ENCODE results near the gene INKA2.
A peak's percentile ranks its signal among the peaks of the same experiment; 100 is the strongest.

Gene INKA2

DNA sequence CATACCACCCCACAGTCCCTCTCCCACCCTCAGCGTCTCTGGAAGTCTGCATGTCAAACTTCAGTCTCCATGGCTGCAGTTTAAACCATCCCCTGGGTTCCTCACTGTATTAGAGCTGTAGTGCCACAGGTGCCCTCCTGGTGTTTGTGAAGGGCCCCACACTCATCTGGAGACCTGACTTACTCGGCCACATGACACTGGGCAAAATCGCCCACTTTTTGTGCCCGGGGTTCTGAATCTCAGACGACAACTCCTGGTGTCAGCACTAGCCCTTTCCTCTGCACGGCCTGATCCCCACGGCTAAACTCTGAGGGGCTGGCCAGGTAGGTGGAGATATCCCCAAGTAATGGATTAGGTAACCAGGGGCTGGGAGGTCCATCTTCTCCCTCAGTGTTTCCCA lies 6.5 kb downstream of the INKA2 start:
- no peak for DNase-seq (ENCODE audit: low read depth)

DNA sequence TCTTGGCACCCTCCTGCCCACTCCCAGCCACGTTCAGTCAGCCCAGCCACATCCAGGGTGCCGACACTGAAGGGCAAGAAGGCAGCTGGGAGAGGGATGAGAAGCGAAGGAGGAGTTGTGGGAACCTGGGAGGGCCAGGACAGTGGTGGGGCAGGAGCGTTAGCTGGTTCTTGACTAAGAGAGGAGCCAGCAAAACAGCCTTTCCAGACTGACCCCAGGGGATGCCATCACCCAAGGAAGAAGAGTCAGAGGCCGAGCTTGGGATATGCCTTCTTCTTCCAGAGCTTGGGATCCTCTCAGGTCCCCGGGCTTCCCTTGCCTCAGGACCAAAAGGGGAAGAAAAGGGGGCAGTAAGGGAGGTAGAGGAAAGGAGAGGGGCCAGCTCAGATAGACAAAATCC lies 7.2 kb downstream of the INKA2 start:
- no peak for DNase-seq (ENCODE audit: low read depth)

DNA sequence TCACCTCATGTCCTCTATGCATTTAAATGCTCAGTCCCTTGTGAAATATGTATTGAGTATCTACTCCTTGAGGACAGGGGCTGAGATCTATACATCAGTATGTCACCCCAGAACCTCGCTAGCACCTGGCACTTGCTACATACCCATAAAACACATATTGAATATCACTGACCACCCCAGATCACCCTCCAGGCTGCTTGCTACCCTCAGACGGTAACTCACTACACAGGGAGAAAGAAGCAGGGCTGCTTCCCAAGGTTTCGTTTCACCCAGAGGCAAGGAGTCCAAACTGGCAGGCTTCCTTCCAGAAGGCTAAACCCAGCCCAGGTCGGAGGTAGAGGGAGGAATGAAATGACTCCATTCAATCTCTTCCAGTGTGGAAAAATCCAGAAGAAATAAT lies 8.5 kb downstream of the INKA2 start:
- DNase-seq (ENCODE audit: low read depth) = no peak

DNA sequence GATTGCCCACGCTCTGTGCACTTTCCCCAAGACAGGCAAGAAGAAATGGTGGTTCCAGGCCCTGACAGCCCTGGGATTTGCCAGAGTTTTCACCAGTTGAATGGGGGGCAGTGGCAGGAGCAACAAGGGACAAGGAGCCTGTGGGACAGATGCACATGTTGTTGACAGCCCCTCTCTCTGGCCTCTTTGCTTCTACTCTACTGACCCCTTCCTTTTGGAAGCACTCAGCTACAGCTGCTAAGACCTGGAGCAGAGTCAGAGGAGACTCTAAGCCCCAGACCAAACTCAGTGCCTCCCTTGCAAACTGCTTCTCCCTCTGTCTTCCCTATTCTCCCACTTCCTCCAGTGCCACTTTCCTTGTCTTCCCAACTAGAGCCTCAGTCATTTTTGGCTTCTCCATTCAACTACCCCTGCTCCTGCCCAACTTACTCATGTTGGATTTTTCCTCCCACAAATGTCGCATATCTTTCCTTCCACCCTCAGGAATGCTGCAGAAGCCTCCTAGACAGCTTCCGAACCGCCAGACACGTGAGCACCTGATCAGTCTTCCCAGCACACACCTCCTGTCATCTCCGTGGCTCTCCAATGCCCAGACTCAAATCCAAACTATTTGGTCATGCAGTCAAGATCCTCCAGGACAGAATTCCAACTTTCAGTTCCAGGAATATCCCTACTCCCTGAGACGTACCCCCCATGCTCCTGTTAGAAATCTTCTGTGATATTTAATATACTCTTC lies 9.1 kb downstream of the INKA2 start:
- no peak for DNase-seq (ENCODE audit: low read depth)

DNA sequence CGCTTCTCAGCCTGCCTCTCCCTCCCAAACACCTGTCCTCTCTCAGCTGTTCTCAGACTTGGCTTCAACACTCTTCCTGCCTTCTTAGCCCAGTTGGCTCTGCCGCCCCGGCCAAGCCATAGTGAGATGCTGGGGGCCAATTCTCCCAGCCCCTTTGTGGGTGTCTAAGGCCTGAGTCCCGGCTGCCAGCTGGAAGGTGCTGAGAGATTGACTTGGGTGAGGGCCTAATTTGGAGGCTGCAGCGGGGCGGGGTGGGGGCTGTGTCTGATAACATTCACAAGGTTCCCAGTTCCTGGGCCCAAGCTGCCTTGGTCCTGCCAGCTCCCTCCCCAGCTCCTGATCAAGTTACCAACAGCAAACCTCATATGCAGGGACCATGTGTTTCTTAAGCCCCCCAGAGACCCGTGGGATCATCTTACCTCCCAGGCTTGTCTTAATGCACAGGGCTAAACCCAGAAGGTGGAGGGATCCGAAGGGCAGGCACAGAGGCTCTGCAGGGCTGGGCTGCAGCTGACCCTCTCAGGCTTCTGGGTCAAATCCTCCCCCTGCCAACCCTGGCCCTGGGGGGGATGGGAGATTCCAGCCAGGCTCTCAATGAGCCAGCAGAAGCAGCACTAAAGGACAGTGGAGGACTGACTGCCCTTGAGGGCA lies 9.8 kb downstream of the INKA2 start:
- no peak for DNase-seq (ENCODE audit: low read depth)

DNA sequence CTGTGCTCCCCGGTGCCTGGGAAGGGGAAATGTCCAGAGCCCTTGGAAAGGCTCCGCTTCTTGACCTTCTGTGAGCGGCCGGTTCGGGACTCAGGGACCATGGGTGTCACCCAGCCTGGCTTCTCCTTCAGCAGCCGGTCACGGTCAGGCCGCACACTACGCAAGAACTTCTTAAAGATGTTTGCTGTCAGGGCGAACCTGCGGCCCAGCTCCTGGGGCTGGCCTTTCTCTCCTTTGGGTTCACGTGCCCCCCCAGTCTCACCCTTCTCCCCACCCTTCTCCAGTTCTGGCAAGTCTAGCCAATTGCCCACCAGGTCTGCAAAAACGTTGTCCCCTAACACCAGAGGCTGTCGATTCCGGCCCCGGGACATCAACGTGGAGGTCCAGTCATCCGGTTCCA lies 12.1 kb downstream of the INKA2 start:
- DNase-seq (ENCODE audit: low read depth) = no peak

DNA sequence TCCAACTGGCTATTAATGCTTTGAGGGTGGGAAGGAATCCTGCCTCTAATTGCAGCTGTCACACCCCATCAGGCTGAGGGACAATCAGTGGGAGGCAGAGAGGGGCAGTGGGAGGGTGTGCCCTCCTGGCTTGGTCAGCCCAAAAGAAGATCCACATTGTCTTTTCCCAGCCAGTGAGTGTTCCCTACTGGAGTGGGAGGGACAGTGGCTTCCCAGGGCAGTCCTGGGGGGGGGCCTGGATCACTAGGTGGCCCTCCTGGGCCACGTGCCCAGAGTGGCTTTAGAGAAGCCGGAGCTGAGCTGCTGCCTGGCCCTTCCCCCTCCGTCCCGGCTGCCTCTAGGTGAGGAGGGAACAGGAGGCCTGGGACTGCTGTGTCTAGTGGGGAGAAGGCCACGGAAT lies 14.0 kb downstream of the INKA2 start:
- no peak for DNase-seq (ENCODE audit: low read depth)

DNA sequence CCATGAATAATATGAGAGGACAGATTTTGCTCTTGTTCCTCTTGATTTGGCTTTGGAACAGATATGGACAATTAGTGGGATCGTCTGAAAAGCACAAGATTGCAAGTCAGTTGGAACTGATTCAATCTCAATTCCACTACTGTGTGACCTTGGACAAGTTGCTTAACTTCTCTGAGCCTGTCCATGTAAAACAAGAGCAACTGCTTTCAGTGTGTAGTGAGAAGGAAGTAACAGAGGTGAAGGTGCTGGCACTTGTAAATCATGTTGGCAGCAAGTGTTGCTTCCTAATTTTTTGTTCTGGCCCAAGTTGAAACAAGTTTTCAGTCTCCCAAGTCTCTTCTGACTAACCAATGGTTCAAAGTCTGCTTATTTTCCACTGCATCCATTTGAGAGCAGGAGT lies 15.3 kb downstream of the INKA2 start:
- no peak for DNase-seq (ENCODE audit: low read depth)

DNA sequence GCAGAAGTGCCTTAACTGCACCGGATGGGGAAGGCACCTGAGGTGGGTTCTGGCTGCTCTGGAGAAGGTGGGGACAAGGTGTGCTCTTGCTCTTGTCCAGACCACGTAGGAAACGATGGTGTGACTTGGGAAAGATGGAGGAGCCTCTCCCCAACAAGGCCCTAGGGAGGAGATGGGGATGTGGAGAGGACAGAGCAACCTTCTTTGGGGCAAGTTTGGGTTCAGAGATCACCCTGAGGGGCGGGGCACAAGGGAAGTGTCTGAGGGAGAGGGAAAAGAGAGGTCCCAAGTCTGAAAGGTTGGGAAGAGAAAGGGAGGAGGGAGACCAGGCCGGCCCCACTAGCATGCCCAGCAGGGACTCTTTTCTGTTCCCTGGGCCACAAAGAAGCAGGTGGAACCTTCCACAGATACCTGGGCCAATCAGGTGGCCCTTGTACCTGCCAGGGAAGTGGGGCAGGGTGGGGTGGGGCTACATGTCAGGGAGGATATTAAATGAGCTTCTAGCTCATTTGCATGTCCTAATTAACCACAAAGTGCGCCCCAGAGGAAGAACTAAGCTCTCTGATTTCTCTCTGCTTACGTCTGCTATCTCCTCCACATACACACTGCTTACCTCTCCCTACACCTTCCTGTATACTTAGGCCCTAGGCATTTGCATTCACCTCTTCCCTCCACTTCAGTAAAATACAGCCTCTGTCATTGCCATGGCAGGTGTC lies 15.9 kb downstream of the INKA2 start:
- peak; percentile 55 for DNase-seq (ENCODE audit: low read depth)

DNA sequence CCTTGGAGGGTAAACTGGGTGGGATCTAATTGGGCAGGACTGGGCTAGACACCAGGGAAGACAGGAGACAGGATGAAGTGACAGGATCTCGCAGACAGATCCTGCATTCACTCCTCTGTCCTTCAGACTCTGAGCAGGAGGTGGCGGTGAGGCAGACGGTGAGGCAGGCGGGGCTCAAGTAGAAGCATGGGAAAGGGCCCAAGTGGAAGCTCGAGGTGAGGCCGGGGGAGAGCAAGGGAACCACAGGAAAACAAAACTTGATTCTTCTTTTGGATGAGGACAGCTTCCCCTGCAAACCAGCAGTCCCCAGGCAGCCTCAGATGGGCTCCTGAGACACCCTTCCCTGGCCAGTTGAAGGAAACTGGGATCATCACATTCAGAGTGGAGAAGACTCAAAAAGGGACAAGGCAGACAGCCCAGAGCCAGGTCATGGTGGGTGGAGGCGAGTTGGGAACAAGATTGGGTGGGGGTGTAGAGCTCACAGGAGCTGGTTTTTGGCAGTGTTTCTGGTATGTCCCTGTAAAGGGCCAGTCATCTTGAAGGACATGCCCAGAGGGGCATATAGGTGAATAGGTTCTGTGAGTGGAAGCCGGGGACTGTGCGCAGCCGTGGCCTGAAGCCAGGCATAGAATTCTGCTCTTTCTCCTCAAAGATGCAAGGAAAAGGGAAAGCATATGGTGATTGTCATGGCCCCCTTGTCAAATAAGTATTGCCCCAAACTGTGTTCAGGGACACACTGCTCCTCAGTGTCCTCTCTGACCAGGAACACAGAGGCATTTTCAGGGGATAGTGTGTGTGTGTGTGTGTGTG lies 18.0 kb downstream of the INKA2 start:
- no peak for DNase-seq (ENCODE audit: low read depth)

DNA sequence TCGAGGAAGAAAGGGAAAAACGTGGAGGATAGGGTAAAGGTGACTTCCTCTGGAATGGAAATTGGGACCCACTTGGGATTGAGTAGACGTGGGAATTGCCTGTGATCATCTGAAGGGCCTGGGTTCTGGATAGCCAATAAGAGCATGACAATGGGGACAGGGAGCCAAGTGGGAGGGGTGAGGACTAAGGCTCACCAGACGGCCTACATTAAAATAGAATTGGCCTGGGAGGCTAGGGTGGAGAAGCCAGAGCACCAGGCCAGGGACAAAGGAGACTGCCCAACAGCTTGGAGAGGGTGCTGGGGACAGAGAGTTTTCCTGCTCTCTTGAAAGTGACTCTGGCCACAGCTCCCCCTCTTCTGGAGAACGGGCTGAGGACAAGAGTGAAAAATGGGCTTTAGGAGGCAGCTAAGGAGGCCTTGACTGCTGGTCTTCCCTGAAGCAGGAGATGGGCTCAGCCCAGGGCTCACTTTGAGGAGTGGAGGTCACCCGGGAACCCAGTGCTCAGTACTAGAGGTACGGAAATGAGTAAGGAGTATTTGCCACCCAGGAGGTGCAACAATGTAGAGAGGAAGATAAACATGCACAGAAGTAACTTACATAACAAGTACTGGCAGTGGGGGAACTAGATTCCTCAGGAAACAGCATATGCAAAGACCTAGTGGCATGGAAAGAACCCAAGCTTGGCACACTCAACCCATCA lies 18.8 kb downstream of the INKA2 start:
- no peak for DNase-seq (ENCODE audit: low read depth)

DNA sequence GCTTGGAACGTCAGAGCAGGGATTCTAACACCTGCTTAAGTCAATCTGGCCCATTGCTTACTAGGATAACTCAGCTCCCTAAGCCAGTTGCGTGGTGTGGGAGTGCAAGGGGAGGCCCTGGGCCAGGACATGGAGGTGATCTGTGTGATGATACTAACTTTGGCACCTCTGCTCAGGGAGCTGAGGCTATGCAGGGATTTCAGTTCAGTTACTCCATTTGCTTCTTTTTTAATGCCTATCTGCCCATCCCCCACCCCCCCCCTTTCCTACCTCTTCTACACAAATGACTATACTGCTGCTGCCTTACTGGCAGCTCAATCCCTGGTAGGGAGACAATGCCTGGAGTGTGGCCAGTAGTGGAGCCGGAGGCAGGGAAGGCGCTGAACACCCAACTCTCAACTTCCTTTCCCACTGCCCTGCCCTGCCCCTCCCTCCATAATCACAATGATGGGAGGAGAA lies 19.5 kb downstream of the INKA2 start:
- DNase-seq (ENCODE audit: low read depth) = no peak

DNA sequence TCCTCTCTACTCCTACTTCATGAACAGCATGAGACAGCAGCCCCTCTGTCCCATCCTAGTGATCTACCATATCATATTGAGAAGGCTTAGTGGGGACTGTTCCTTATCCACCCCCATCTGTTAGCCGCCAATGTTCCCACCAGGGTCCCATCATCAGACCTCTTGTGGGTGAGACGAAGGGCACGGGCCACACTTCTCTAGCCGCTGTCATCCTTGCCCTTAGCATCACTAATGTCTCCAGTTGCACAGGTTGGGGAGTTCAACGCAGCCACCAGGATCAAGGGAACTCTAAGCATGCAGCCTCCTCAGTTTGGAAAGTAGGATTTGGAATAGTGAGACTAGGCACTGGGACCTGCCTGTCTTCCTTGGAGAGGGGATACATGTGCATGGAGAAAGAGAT lies 20.1 kb downstream of the INKA2 start:
- DNase-seq (ENCODE audit: low read depth) = no peak

DNA sequence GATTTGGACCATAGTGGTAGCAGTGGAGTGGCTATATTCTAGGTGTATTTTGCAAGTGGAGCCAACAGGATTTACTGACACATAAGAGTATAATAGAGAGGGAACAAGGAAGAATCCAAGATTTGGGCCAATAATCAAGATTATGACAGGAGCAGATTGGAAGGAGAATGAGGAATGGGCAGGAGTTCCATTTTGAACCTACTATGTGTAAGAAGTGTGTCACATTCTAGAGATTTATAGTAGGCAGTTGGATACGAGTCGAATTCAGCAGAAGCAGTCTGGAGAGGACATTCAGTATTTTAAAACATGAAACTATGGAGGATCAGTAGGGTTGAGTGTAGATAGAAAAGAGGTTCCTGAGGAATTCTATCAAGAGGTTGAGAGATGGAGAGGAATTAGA lies 21.7 kb downstream of the INKA2 start:
- DNase-seq (ENCODE audit: low read depth) = no peak

DNA sequence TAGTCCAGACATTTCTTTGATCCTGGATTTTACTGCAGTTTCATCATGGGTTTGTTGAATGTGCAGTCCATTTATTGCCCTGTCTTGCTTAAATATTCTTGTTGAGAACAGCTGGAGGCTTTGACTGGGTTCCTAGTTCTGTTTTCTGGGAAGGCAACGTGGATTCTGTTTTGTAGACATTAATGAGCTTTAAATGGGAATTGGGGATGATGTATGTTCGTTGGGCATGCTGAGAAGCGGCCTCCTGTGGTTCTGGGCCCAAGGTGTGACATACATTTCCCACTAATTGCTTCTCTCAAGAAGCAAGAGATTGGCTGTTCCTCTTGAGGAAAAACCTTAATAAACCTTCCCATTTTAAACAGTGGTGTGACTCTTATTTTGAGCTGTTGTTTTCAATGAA lies 22.9 kb downstream of the INKA2 start:
- no peak for DNase-seq (ENCODE audit: low read depth)

DNA sequence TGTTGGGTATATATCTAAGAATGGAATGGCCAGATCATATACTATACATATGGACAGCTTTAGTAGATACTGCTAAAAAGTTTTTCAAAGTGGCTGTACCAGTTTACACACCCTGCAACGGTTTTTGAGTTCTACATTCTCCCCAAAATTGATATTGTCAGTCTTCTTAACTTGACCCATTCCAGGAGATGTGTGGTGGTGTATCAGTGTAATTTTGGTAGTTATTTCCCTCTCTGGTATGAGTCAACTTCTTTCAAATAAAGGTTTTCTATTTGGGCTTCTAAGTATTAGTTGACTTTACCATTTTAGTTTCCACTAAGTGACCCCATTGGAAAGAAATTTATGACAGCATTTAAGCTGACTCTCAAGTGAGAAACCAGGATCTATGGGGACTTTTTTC lies 29.2 kb downstream of the INKA2 start:
- DNase-seq (ENCODE audit: low read depth) = no peak

DNA sequence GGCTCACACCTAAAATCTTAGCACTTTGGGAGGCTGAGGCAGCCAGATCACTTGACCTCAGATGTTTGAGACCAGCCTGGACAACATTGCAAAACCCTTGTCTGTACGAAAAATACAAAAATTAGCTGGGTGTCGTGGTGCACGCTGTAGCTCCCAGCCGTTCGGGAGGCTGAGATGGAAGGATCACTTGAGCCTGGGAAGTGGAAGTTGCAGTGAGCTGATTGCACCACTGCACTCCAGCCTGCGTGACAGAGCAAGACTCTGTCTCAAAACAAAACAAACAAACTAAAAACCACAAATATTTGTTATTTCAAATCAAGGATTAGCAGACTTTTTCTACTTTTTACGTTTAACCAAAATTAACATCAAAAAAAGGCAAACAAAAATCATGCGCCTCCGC lies 31.3 kb downstream of the INKA2 start:
- no peak for DNase-seq (ENCODE audit: low read depth)

DNA sequence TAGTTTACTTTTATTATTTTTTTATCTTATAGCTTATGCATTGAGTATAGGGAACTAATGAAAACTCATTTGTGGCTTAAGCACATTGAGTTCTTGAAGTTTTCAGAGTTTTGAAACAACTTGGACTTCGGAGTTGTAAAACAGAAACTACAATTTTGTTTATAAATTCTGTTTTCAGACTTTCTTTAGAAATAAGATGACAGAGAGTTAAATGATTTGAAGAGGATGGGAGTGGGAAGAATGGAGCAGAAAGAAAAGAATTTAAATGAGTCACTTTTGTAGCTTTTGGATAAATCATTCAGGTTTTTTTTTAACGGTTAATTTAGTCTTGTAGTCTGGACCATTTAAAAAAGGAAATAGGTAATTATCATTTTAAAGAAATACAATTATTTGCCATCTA lies 32.3 kb downstream of the INKA2 start:
- DNase-seq (ENCODE audit: low read depth) = no peak

DNA sequence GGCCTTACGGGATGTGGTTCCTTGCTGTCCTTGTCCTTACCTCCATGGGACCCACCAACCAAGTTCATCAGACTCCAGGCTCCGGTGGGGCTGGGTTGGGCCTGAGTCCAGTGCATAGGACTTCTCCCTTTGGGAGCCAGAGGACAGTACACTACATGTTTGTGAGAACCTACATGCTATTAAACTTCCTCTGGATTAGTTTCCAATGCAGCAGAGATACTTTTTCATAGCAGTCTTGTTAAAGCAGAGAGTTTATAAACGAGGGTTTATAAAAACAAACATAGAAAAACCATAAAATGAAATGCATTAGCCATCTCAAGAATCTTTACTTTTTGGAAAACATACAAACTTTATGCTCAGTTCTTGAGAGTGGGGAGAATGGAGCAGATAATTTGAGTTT lies 33.4 kb downstream of the INKA2 start:
- no peak for DNase-seq (ENCODE audit: low read depth)

DNA sequence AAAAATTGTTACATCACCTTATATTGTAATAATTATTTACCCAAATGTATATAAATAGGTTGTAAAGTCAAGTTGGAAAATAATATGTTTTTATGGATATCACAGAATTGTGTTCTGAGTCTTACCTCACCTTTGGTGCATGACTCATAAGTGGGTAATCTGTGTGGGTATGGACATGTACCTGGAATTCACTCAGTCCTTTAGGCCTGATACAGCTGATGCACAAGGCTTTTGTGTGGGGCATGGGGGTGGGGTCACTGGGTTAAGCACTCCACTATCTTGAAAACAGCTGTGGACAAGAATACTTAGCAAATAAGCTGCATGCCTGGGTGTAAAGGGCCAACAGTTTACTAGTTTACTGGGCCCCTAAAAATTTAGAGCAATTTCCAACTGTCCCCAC lies 34.4 kb downstream of the INKA2 start:
- DNase-seq (ENCODE audit: low read depth) = no peak

DNA sequence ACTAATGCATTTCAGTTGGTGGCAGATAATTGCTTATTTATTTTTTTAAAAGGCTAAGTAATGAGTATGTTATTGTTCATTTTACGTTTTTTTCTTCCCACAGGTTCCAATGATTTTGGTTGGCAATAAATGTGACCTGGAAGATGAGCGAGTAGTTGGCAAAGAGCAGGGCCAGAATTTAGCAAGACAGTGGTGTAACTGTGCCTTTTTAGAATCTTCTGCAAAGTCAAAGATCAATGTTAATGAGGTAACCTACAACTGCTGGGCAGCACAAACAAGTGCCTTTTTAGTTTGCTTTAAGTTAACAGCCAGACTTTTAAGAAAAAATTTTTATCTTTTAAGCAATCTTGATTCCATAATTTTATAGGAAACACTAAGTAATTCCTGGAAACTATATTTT lies 35.0 kb downstream of the INKA2 start:
- no peak for DNase-seq (ENCODE audit: low read depth)

DNA sequence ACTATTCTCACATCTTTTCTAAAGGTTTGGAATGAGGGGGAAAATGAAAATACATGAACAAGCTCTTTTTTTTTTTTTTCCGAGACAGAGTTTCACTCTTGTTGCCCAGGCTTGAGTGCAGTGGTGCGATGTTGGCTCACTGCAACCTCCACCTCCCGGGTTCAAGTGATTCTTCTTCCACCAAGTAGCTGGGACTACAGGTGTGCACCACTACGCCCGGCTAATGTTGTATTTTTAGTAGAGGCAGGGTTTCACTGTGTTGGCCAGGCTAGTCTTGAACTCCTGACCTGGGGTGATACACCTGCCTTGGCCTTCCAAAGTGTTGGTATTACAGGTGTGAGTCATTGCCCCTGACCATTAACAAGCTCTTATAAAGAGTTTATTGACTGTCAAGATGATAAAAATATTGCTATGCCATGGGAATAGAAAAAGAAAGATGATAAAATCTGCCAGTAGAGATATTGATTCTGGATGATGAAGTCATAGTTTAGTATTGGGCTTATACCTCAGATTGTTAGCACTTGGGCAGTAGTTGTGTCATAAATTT lies 36.6 kb downstream of the INKA2 start:
- DNase-seq (ENCODE audit: low read depth) = no peak
